Bronchial epithelial cell (primary cell): ENCODE data around the gene PPP1R13B. TPM values are rescaled to one million over a fixed set of nuclear protein-coding genes. Genes with fewer than 3 reads are reported as not detected.

Experiments
- DNase-seq: peaks from one replicate; pipeline ENCODE4 v3.0.0-alpha.2; 2010; ENCODE audit warnings: low read depth
- FAIRE-seq: peaks from 2 replicates; lab custom pipeline; 2011; peaks lifted over from hg19 to GRCh38; lab: Jason Lieb, UNC
- H3K27me3 ChIP-seq: 2 replicates; pipeline ENCODE4 v1.5.1; 2011; ENCODE audit warnings: low read length; ENCODE audit not compliant: control insufficient read depth, insufficient read depth
- H3K36me3 ChIP-seq: 2 replicates; pipeline ENCODE4 v1.5.1; 2011; ENCODE audit warnings: low read length; ENCODE audit not compliant: control insufficient read depth, insufficient read depth
- H3K4me3 ChIP-seq: 2 replicates; pipeline ENCODE4 v1.5.1; 2011; ENCODE audit warnings: mild to moderate bottlenecking, low read depth, low read length, control low read depth
- CTCF ChIP-seq: IDR thresholded peaks from 2 replicates; pipeline ENCODE4 v1.5.1; 2011; ENCODE audit warnings: mild to moderate bottlenecking, moderate library complexity, low read length, control low read depth, inconsistent platforms; ENCODE audit not compliant: insufficient read depth, severe bottlenecking
- total RNA-seq: library from RNA; depleted of rRNA; stranded (reverse); fragments of >200 nt; gene quantifications from 2 replicates; pipeline ENCODE4 v1.2.1, GENCODE V29; 2014

PPP1R13B gene
- total RNA-seq, 1 donor from 2014 or later = 4.2 TPM

GRCh38 chr14:103887170-103887501 lies 39.8 kb upstream of the PPP1R13B start:
- FAIRE-seq = no peak
- DNase-seq = no peak
- Histone ChIP-seq H3K4me3 (no peak overlapping the region), H3K27me3 (peaks cover 3% of the 10 kb centered on the region), H3K36me3 (no peaks in the 10 kb centered on the region)
- TF ChIP-seq CTCF = no peak

GRCh38 chr14:103886304-103887169 lies 39.2 kb upstream of the PPP1R13B start:
- peak; percentile 22 for TF ChIP-seq CTCF
- no peak for DNase-seq
- no peaks in the 10 kb centered on the region for H3K36me3 ChIP-seq
- no peak overlapping the region for H3K4me3 ChIP-seq
- no peak for FAIRE-seq
- H3K27me3 ChIP-seq = peaks cover 3% of the 10 kb centered on the region

GRCh38 chr14:103885509-103885932 lies 38.1 kb upstream of the PPP1R13B start:
- FAIRE-seq (no peak), DNase-seq (no peak)
- no peak for TF ChIP-seq CTCF
- Histone ChIP-seq H3K27me3 (peaks cover 3% of the 10 kb centered on the region), H3K4me3 (no peak overlapping the region), H3K36me3 (no peaks in the 10 kb centered on the region)

GRCh38 chr14:103884854-103885253 lies 37.5 kb upstream of the PPP1R13B start:
- peaks cover 3% of the 10 kb centered on the region for H3K27me3 ChIP-seq
- no peaks in the 10 kb centered on the region for H3K36me3 ChIP-seq
- TF ChIP-seq CTCF = no peak
- H3K4me3 ChIP-seq = no peak overlapping the region
- FAIRE-seq (no peak), DNase-seq (no peak)

GRCh38 chr14:103883263-103883523 lies 35.8 kb upstream of the PPP1R13B start:
- H3K4me3 ChIP-seq = no peak overlapping the region
- no peak for DNase-seq
- H3K36me3 ChIP-seq = no peaks in the 10 kb centered on the region
- no peak for FAIRE-seq
- peaks cover 3% of the 10 kb centered on the region for H3K27me3 ChIP-seq
- TF ChIP-seq CTCF = no peak
